Glutamatergic neuron (in vitro differentiated cells): Measurements from ENCODE around the gene FGG. TPM values are rescaled to one million over a fixed set of nuclear protein-coding genes. Genes with fewer than 3 reads are reported as not detected.

Source experiments
- DNase-seq: peaks from one replicate; pipeline ENCODE4 v3.0.0; 2022
- H3K27ac Mint-ChIP-seq: one replicate; pipeline ENCODE4 v1.8.0; 2020; ENCODE audit warnings: mild to moderate bottlenecking, mixed read lengths, inconsistent platforms; ENCODE audit not compliant: unreplicated experiment
- H3K27me3 Mint-ChIP-seq: one replicate; pipeline ENCODE4 v1.8.0; 2020; ENCODE audit warnings: mild to moderate bottlenecking, moderate library complexity, mixed read lengths, inconsistent platforms; ENCODE audit not compliant: unreplicated experiment
- H3K36me3 Mint-ChIP-seq: one replicate; pipeline ENCODE4 v1.8.0; 2020; ENCODE audit warnings: mild to moderate bottlenecking, mixed read lengths, inconsistent platforms; ENCODE audit not compliant: unreplicated experiment
- H3K4me1 Mint-ChIP-seq: one replicate; pipeline ENCODE4 v1.8.0; 2020; ENCODE audit warnings: mild to moderate bottlenecking, low read depth, mixed read lengths, inconsistent platforms; ENCODE audit not compliant: unreplicated experiment
- H3K4me3 Mint-ChIP-seq: one replicate; pipeline ENCODE4 v1.8.0; 2020; ENCODE audit warnings: mild to moderate bottlenecking, mixed read lengths, inconsistent platforms; ENCODE audit not compliant: unreplicated experiment
- H3K9me3 Mint-ChIP-seq: one replicate; pipeline ENCODE4 v1.8.0; 2020; ENCODE audit warnings: mild to moderate bottlenecking, moderate library complexity, mixed read lengths, inconsistent platforms; ENCODE audit not compliant: unreplicated experiment
- CTCF ChIP-seq: fragments of 200-600 bp; sonication (generic); IDR thresholded peaks from one replicate; pipeline ENCODE4 v1.5.0; 2021; ENCODE audit not compliant: partially characterized antibody, unreplicated experiment
- total RNA-seq: library from RNA; stranded (reverse); fragmentation: NEBNext Ultra II Directional; extraction: Animal tissue kit (Norgen Biotek cat#: 25700); gene quantifications from one replicate; pipeline ENCODE4 v1.2.1, GENCODE V29; 2021; ENCODE audit not compliant: unreplicated experiment

FGG gene
- total RNA-seq, 1 donor from 2014 or later, result not detected

- no peak overlapping the region for H3K4me3 Mint-ChIP-seq
- H3K27ac Mint-ChIP-seq, result no peak overlapping the region
- H3K9me3 Mint-ChIP-seq, result no peaks in the 10 kb centered on the region
- TF ChIP-seq CTCF, result no peak
- H3K36me3 Mint-ChIP-seq, result no peaks in the 10 kb centered on the region
- peaks cover 3% of the 10 kb centered on the region for H3K4me1 Mint-ChIP-seq
- DNase-seq, result no peak
- H3K27me3 Mint-ChIP-seq, result peaks cover 1% of the 10 kb centered on the region
Measured at GRCh38 chr4:154564311-154564710, 48.1 kb downstream of the FGG start.

- H3K27me3 Mint-ChIP-seq, result peaks cover 1% of the 10 kb centered on the region
- no peak within 1 kb of the TSS for H3K27ac Mint-ChIP-seq
- TF ChIP-seq CTCF, result no peak
- no peaks in the 10 kb centered on the region for H3K36me3 Mint-ChIP-seq
- H3K4me1 Mint-ChIP-seq, result peaks cover 3% of the 10 kb centered on the region
- no peak within 1 kb of the TSS for H3K4me3 Mint-ChIP-seq
- no peaks in the 10 kb centered on the region for H3K9me3 Mint-ChIP-seq
- no peak for DNase-seq
Measured at GRCh38 chr4:154562697-154563254, 49.7 kb downstream of the FGG start, which contains the start of gene FGB. FGB (plus strand) TSS chr4:154563011; CDS start chr4:154563019, 8 bp downstream.

- DNase-seq, result no peak
- Mint-ChIP-seq H3K4me1 (no peaks in the 10 kb centered on the region), H3K27me3 (peaks cover 1% of the 10 kb centered on the region), H3K9me3 (no peaks in the 10 kb centered on the region), H3K4me3 (no peak overlapping the region), H3K36me3 (no peaks in the 10 kb centered on the region), H3K27ac (no peak overlapping the region)
- TF ChIP-seq CTCF, result no peak
Measured at GRCh38 chr4:154560824-154561231, 51.6 kb downstream of the FGG start.

- TF ChIP-seq CTCF, result no peak
- Mint-ChIP-seq H3K27me3 (peaks cover 1% of the 10 kb centered on the region), H3K27ac (no peak overlapping the region), H3K4me1 (no peaks in the 10 kb centered on the region), H3K4me3 (no peak overlapping the region), H3K9me3 (no peaks in the 10 kb centered on the region), H3K36me3 (no peaks in the 10 kb centered on the region)
- DNase-seq, result no peak
Measured at GRCh38 chr4:154560419-154560801, 52.0 kb downstream of the FGG start.

- no peak for DNase-seq
- no peaks in the 10 kb centered on the region for H3K9me3 Mint-ChIP-seq
- TF ChIP-seq CTCF, result peak; percentile 69
- H3K4me3 Mint-ChIP-seq, result no peak overlapping the region
- H3K4me1 Mint-ChIP-seq, result no peaks in the 10 kb centered on the region
- no peak overlapping the region for H3K27ac Mint-ChIP-seq
- no peaks in the 10 kb centered on the region for H3K36me3 Mint-ChIP-seq
- H3K27me3 Mint-ChIP-seq, result peaks cover 1% of the 10 kb centered on the region
Measured at GRCh38 chr4:154559494-154560418, 52.7 kb downstream of the FGG start.
